OCI-LY7 (cell line): ENCODE measurements around the gene IPO11. TPM values are rescaled to one million over a fixed set of nuclear protein-coding genes. Genes with fewer than 3 reads are reported as not detected.
A peak's percentile ranks its signal among the peaks of the same experiment; 100 is the strongest.

ENCODE experiments used
- BruUV-seq: library from RNA; stranded (reverse); fragments of 400-500 nt; replicated peaks from 2 replicates; lab custom pipeline; 2021; lab: Mats Ljungman, UMichigan
- CTCF ChIA-PET: fragments of 300-600 bp; sonication (Branson Sonifier 250); formaldehyde crosslinking; loops from one replicate; lab custom pipeline; 2022; ENCODE audit warnings: antibody characterized with exemption; ENCODE audit not compliant: unreplicated experiment; lab: Charles Lee
- POLR2A ChIA-PET: fragments of 300-600 bp; sonication (Branson Sonifier 250); formaldehyde crosslinking; loops from one replicate; lab custom pipeline; 2022; ENCODE audit warnings: antibody characterized with exemption; lab: Charles Lee
- DNase-seq: peaks from one replicate; pipeline ENCODE4 v3.0.0-alpha.2; 2015; ENCODE audit warnings: low spot score
- H2AFZ ChIP-seq: fragments of 200-600 bp; sonication (generic), shearing (Covaris generic); 2 replicates; pipeline ENCODE4 v1.6.1; 2014; ENCODE audit warnings: mild to moderate bottlenecking, antibody characterized with exemption, low read length, moderate library complexity
- H3K27ac ChIP-seq: fragments of 200-600 bp; sonication (generic); 2 replicates; pipeline ENCODE4 v1.5.1; 2014; ENCODE audit warnings: mixed run types, low read depth, mild to moderate bottlenecking, moderate library complexity, low read length, inconsistent platforms; ENCODE audit not compliant: poor library complexity, severe bottlenecking
- H3K36me3 ChIP-seq: fragments of 200-600 bp; sonication (generic); 2 replicates; pipeline ENCODE4 v1.6.1; 2014; ENCODE audit warnings: mild to moderate bottlenecking, antibody characterized with exemption, low read length, moderate library complexity, mixed read lengths; ENCODE audit not compliant: insufficient read depth
- H3K4me1 ChIP-seq: fragments of 200-600 bp; sonication (generic); 2 replicates; pipeline ENCODE4 v1.5.1; 2014; ENCODE audit warnings: mild to moderate bottlenecking, low read length; ENCODE audit not compliant: insufficient read depth, poor library complexity, severe bottlenecking
- H3K4me2 ChIP-seq: fragments of 200-600 bp; sonication (generic); 2 replicates; pipeline ENCODE4 v1.6.1; 2014; ENCODE audit warnings: mild to moderate bottlenecking, low read length
- H3K4me3 ChIP-seq: fragments of 200-600 bp; sonication (generic); 2 replicates; pipeline ENCODE4 v1.5.1; 2014; ENCODE audit warnings: mild to moderate bottlenecking, low read depth, low read length; ENCODE audit not compliant: poor library complexity, severe bottlenecking
- H3K79me2 ChIP-seq: fragments of 200-600 bp; sonication (generic); 2 replicates; pipeline ENCODE4 v1.6.1; 2016; ENCODE audit warnings: low read depth, mild to moderate bottlenecking, low read length, moderate library complexity, mixed read lengths; ENCODE audit not compliant: insufficient read depth
- H3K9me2 ChIP-seq: fragments of 200-600 bp; sonication (generic); 2 replicates; pipeline ENCODE4 v1.6.1; 2016; ENCODE audit warnings: mild to moderate bottlenecking, low read length, mixed read lengths; ENCODE audit not compliant: insufficient read depth
- H3K9me3 ChIP-seq: fragments of 200-600 bp; sonication (generic); 2 replicates; pipeline ENCODE4 v1.6.1; 2014; ENCODE audit warnings: mild to moderate bottlenecking, mixed run types, low read length, mixed read lengths
- H4K20me1 ChIP-seq: fragments of 200-600 bp; sonication (generic); 2 replicates; pipeline ENCODE4 v1.6.1; 2014; ENCODE audit warnings: mild to moderate bottlenecking, antibody characterized with exemption, low read length, moderate library complexity, mixed read lengths; ENCODE audit not compliant: insufficient read depth
- EZH2phosphoT487 ChIP-seq: fragments of 200-600 bp; sonication (generic); IDR thresholded peaks from 2 replicates; pipeline ENCODE4 v1.6.1; 2018; ENCODE audit warnings: low read depth, borderline replicate concordance, mild to moderate bottlenecking, mixed run types, antibody characterized with exemption, low read length, moderate library complexity, mixed read lengths
- intact Hi-C: fragments of 100-400 bp; cut with micrococcal nuclease; formaldehyde crosslinking; loops from one replicate; pipeline ENCODE4 v1.10.0; 2022; ENCODE audit not compliant: unreplicated experiment
- total RNA-seq, 2 experiments: library from RNA; depleted of rRNA in 1 of 2; stranded (reverse); fragments of >200 nt in 1 of 2; shearing (Covaris generic) in 1 of 2; gene quantifications; 2 replicates each; pipeline ENCODE4 v1.2.3, GENCODE V29; 2014 to 2022
- TF ChIP-seq, protein P1 (sequence below): fragments of 200-600 bp; sonication (generic); conservative IDR thresholded peaks from 2 replicates; pipeline ENCODE4 v1.5.1; 2014; ENCODE audit warnings: mild to moderate bottlenecking, antibody characterized with exemption, low read length, moderate library complexity, mixed read lengths

Gene IPO11
- total RNA-seq, 2 experiments from 2014 or later = 26.1 to 59.9 TPM

DNA sequence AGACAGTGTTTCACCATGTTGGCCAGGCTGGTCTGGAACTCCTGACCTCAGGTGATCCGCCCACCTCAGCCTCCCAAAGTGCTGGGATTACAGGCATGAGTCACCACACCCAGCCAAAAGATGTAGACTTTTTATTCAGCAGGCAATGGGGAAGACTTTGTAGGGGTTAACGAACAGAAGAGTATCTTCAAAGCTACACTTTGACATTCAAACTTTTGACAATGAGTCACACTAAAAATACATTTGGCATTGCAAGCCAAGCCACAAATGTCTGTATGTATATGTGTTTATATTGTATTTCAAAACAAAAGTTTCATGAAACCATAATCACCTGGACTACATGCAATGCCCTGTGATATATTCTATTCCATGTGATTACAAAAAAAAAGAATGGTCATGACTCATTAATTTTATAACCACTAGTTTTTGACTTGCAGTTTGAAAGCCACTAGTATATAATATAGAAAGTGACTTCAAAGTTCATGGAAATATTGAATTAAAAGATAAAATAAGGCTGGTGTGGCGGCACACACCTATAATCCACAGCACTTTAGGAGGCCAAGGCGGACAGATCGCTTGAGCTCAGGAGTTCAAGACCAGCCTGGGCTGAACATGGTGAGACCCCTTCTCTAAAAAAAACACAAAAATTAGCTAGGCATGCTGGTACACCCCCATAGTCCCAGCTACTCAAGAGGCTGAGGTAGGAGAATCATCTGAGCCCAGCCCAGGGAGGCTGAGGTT, 17.2 kb upstream of the IPO11 start:
- no peak overlapping the region for H3K4me3 ChIP-seq
- no peaks in the 10 kb centered on the region for H3K9me3 ChIP-seq
- no peaks in the 10 kb centered on the region for H3K9me2 ChIP-seq
- H3K79me2 ChIP-seq = no peaks in the 10 kb centered on the region
- H4K20me1 ChIP-seq = 0 out of 2 replicates have a peak, but pooled peaks cover 3% of the 10 kb centered on the region
- intact Hi-C loops = no loop called here
- POLR2A ChIA-PET = interaction anchor here (1.1 to 1.7 kb wide), 4 partner anchors 9 to 17 kb away, joined by 3 to 10 read pairs (median 4); partner anchors contain the start of genes DIMT1 and IPO11
- H3K27ac ChIP-seq = no peak overlapping the region
- H2AFZ ChIP-seq = no peak overlapping the region
- H3K4me1 ChIP-seq = no peaks in the 10 kb centered on the region
- H3K36me3 ChIP-seq = peaks cover 93% of the 10 kb centered on the region
- no TSS peak for BruUV-seq
- CTCF ChIA-PET = no interaction called here
- TF ChIP-seq, protein P1, sequence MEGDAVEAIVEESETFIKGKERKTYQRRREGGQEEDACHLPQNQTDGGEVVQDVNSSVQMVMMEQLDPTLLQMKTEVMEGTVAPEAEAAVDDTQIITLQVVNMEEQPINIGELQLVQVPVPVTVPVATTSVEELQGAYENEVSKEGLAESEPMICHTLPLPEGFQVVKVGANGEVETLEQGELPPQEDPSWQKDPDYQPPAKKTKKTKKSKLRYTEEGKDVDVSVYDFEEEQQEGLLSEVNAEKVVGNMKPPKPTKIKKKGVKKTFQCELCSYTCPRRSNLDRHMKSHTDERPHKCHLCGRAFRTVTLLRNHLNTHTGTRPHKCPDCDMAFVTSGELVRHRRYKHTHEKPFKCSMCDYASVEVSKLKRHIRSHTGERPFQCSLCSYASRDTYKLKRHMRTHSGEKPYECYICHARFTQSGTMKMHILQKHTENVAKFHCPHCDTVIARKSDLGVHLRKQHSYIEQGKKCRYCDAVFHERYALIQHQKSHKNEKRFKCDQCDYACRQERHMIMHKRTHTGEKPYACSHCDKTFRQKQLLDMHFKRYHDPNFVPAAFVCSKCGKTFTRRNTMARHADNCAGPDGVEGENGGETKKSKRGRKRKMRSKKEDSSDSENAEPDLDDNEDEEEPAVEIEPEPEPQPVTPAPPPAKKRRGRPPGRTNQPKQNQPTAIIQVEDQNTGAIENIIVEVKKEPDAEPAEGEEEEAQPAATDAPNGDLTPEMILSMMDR = no peak
- no peak for TF ChIP-seq EZH2phosphoT487
- H3K4me2 ChIP-seq = no peak overlapping the region
- DNase-seq = no peak

DNA sequence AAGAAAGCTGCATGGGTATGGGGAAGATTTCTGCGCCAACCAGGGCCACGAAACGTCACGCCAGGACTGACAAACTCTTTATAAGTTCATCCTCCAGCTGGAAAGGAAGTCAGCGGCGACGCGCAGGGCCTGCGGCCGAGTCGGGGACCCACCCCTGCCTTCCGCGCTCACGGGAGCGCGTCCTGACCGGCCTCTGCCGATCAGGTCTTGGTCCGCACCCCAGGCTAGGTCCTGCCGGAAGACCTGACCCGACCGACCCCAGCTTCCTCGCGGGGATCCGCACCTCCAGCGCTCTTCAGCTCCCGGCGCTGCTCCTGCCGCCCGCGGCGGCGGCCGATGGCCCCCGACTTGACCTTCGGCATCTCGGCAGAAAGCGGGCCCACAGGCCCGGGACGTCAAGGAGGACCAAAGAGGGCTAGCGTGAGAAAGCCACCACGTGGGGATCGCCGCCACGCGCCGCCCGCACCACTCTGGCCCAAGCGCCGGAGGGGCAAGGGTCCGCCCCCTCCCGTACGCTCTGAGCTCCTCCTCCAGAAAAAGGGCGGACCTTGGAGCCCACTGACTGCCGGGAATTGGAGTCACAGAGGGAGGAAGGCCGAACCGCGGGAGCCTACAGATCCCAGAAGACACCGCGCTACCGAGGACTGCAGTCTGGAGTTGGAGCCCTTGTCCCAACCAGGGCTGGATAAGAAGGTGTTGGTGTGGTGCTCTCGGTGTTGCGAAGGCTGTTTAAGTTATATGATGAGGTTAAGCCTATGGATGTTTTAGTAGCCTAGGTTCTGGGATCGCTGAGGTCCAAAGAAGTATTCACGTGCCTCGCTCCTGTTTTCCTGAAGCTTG, 8.9 kb upstream of the IPO11 start, which contains the start of gene DIMT1:
TSS of gene DIMT1 (minus strand) at position 495 of the 840 bp plus-strand sequence. CDS start at position 362, 133 bp downstream.
- H3K9me3 ChIP-seq = no peaks in the 10 kb centered on the region
- H3K36me3 ChIP-seq = peaks cover 32% of the 10 kb centered on the region
- peak within 1 kb of the TSS; percentile 98 for H3K4me3 ChIP-seq
- no peaks in the 10 kb centered on the region; the same call in 1 of the 2 replicates for H4K20me1 ChIP-seq
- TF ChIP-seq EZH2phosphoT487 = no peak
- TF ChIP-seq, protein P1 = no peak
- ChIA-PET POLR2A (interaction anchor here (0.5 to 4.1 kb wide), 21 partner anchors 9 to 1805 kb away, joined by 3 to 72 read pairs (median 4); partner anchors contain the start of genes IPO11 and KIF2A), CTCF (interaction anchor here (1.0 kb wide), 1 partner anchor 98 kb away, joined by 3 read pairs; no protein-coding TSS in a partner anchor)
- H3K4me1 ChIP-seq = peaks cover 17% of the 10 kb centered on the region
- H3K79me2 ChIP-seq = peaks cover 17% of the 10 kb centered on the region
- peak within 1 kb of the TSS; percentile 99 for H3K4me2 ChIP-seq
- BruUV-seq = no TSS peak
- intact Hi-C loops = loop anchor here (2.0 kb wide), 1 partner anchor 97 kb away; the partner anchor contains the start of gene KIF2A
- DNase-seq = peak; percentile 97
- H3K9me2 ChIP-seq = no peaks in the 10 kb centered on the region
- peak within 1 kb of the TSS; percentile 96 for H2AFZ ChIP-seq
- peak within 1 kb of the TSS; percentile 80 for H3K27ac ChIP-seq
